KBM-7 (cell line): ENCODE measurements around the gene APOL1.
"Not testable (repeated sequence)": the region's sequence is repeated elsewhere in the genome, so short reads cannot be mapped to it uniquely, and the experiment has no call there.

Experiments used
- DNase-seq: peaks from one replicate; pipeline ENCODE4 v3.0.0-alpha.2; 2015
- in situ Hi-C: fragments of 300-500 bp; cut with MboI; formaldehyde crosslinking; loops from 2 replicates; pipeline ENCODE4 v1.14.3; 2020; ENCODE audit warnings: low sequenced_read_pairs, low pct_unique_long_range_greater_than_20kb, mixed read lengths

The APOL1 gene

DNA sequence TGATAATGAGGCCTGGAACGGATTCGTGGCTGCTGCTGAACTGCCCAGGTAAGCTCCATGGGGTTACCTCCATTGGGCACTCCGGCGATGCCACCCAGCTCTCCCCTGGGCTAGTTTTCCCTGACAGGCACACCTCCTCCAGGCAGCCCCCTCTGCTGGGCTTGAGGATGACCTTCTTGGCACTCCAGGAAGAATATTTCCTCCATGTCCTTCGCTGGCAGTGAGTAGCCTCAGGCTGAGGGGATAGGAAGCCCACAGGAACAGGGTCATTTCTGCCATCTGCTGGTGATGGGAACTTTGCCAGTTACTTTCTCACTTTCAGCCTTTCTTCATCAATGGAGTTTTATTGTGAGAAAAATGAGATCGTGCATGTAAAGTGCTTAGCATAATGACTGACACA is 8.7 kb downstream of the APOL1 start:
- in situ Hi-C loops, DNase-seq: not testable (repeated sequence)

DNA sequence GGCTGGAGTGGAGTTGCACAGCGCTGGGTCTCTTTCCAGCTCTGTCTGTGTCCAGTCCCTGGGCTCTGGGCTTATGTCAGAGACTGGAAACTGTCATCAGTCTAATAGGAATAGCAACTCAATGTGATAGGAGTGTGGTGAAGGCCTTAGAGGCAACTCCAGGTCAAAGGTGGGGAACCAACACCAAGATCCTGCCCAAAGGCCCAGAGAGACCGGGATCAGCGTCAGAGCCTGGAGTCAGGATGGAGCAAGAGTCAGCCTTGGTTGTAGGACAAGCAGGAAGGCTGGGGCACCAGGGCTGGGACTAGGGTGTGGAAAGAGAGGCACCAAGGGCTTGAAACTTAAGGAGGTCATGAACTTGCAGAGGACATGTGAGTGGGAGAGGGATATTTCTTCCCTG is 9.4 kb downstream of the APOL1 start:
- in situ Hi-C loops, DNase-seq: not testable (repeated sequence)

DNA sequence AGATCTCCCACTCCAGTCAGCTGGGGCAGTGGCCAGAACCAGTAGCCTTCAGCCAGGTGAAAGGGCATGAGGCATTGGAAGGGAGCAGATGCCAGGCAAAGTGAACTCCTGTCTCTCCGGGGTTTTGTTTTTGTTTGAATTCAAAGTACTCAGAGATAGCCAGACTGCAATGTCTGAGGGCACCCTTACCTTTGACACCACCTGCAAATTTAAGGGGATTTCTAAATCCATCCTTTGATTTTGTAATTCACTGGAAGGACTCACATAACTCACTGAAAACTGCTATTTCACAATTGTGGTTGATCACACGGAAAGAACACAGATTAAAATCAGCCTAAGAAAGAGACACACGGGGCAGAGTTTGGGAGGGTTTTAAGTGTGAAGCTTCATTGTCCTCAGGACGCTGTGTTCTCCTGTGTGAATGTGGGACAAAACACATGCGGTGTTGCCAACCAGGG is 10.3 kb downstream of the APOL1 start:
- in situ Hi-C loops = not testable (repeated sequence)

DNA sequence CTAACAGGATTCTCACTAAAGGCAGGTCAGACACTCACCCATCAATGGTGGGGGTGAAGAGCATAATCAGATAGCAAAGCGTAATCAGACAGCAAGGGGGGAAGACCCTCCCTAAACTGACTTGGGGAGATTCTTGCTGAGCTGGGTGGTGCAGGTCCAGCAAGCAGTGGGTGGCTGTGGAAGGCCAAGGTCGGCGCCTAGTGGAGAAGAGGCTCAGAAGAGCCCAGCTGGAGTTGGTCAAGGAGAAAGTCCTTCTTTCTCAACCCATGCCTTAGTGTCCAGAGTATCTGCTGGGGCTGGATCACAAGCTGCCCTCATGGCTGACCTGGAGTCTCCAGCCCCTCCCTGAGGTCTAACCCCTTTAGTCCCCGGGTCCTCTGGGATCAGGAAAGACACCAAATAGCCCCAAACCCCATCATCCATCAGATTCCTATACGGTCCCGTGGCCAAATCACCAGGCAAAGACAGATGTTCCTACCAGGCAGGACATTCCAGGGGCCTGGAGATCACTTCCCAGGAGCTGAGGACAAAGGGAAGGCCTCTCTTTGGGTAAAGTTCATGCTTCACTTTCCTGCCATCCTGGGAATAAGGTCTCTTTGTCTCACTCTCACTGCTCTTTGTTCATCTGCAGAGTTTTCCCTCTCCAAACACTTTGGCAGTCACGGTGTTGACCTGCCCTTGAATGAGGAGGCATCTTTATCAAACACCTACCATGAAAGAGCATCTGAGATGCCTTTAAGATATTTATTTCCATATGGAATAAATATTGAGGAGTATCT is 11.1 kb downstream of the APOL1 start:
- DNase-seq, in situ Hi-C loops: not testable (repeated sequence)

More for the DNA sequence above, 10.3 kb downstream of the APOL1 start:
- not testable (repeated sequence) for DNase-seq

DNA sequence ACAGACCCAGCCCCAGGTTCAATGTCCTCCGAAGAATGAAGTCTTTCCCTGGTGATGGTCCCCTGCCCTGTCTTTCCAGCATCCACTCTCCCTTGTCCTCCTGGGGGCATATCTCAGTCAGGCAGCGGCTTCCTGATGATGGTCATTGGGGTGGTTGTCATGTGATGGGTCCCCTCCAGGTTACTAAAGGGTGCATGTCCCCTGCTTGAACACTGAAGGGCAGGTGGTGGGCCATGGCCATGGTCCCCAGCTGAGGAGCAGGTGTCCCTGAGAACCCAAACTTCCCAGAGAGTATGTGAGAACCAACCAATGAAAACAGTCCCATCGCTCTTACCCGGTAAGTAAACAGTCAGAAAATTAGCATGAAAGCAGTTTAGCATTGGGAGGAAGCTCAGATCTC is 14.1 kb downstream of the APOL1 start:
- no peak for DNase-seq

DNA sequence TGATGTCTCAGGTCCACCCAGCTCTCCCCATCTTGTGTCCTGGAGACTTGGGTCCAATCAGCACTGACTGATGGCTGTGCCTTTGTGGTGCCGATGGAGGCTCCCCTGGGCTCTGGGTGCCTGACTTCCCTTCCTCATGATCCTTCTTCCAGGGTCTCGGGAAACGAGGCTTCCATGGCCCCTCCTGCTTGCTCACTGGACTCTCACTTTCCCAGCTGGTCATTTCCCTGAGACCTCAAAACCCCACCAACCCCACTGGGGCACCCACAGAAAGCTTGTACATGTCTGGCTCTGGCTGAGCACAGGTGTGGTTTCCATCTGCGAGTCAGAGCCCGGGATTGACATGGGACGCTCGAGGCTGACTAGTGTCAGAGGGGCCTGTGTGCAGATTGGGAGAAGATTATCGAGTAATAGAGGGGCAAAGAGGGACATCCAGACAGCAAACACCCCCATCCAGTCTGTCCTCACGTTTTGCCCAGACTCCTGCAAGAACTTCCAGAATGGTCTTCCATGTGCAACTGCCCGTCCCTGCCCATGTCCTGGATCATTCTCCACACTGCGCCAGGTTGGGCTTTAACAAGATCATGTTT is 15.1 kb downstream of the APOL1 start:
- DNase-seq = no peak
- in situ Hi-C loops = no loop called here

More for the DNA sequence above, 14.1 kb downstream of the APOL1 start:
- in situ Hi-C loops = no loop called here

DNA sequence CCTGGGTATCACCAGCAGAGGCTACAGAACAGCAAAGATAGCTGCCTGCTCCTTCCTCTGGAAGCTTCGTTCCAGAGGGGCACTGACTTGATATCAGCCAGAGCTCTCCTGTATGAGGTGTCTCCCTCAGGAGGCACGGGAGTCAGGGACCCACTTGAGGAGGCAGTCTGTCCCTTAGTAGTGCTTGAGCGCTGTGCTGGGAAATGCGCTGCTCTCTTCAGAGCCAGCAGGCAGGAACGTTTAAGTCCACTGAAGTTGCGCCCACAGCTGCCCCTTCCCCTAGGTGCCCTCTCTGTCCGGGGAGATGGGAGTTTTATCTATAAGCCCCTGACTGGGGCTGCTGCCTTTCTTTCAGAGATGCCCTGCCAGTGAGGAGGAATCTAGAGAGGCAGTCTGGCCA is 18.3 kb downstream of the APOL1 start:
- DNase-seq, in situ Hi-C loops: not testable (repeated sequence)

DNA sequence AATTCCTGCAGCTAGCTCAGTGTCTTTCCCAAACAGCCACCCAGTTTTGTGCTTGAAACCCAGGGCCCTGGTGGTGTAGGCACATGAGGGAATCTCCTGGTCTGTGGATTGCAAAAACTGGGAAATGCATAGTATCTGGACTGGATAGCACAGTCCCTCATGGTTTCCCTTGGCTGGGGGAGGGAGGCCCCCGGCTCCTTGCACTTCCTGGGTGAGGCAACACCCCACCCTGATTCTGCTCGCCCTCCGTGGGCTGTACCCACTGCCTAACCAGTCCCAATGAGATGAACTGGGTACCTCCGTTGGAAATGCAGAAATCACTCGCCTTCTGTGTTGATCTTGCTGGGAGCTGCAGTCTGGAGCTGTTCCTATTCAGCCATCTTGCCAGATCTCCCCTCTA is 19.0 kb downstream of the APOL1 start:
- DNase-seq, in situ Hi-C loops: not testable (repeated sequence)

DNA sequence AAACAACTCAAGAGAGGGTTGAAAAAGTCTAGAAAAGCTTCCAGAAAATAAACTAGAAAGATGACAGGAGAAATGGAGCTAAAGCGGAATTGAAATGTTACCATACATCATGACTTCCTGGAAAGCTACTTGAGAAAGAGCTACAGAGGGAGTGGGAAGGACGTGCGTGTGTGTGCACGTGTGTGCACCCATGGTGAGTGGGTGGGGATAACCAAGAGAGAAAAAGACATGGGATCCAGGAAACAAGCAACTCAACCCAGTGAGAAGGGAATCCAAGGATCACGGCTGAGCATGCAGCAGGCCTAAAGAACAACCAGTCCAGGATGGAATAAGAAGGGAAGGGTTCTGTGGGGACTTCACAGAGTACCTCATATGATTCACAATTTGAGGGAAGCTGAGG is 21.6 kb downstream of the APOL1 start:
- DNase-seq = no peak
- in situ Hi-C loops = no loop called here

DNA sequence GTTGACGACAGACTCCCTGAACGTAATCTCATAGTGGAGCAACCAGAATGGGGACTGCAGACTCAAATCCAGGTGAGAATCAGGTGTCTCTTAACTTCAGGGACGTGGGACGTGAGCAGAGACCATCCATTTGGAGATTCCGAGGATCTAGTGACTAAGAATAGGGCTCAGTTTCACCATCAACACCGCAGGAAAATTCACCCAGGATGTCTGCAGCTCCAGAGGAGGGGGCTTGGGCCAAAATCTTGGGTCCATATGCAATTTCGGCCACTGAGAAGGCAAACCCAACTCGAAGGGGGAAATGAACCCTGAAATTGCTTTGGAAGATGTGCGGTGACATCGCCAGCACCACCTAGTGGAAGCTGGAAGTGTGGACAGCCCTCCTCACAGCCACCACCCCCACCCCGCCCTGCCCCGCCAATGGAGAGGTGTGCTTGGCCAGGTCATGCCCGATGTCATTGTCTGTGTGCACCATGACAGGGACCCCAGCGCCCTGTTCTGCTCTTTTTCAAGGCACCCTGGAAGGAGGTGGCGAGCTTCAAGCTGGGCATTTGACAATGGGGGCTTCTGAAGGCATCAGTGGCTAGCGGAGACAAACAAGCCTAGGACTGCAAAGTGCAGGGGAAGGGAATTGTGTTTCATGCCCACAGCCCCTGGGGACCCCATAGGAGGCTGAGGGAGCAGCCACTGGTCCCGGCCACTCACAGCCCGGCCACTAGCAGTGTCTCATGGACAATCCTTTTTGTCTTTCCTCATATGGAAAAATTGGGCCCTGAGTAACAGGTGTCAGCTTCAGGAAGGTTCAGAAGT is 24.8 kb downstream of the APOL1 start:
- DNase-seq = peak; percentile 72

DNA sequence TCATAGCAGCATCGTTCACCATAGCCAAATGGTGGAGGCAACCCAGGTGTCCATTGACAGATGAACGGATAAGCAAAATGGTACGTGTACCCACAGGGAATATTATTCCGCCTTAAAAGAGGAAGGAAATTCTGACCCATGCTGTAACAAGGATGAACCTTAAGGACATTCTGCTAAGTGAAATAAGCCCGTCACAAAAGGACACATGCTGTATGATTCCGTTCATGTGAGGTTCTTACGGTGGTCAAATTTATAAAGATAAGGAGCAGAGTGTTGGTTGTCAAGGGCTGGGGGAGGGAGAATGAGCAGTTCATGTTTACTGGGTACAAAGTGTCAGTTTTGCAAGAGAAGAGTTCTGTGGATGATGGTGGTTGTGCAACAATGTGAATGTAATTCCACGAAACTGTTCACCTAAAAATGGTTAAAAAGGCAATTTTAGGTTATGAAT is 26.3 kb downstream of the APOL1 start:
- DNase-seq = peak; percentile 68
- in situ Hi-C loops = no loop called here

More for the DNA sequence above, 24.8 kb downstream of the APOL1 start:
- in situ Hi-C loops = no loop called here

DNA sequence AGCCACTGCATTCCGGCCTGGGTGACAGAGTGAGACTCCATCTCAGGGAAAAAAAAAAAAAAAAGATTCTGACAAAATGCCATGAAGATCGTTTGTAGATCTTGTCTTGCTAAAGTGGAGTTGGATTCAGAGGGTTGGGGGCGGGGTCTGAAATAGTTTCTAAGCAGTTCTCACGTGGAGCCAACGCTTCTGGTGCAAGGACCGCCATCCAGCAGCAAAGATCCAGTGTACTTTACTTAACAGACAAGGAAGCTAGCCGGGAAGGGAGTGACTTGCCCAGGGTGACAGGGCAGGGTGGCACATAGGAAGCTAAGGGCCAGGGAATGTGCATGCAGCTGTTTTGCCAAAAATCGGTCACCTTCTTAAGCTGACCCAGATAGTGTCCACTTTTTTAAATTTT is 27.4 kb downstream of the APOL1 start:
- in situ Hi-C loops = no loop called here
- no peak for DNase-seq

DNA sequence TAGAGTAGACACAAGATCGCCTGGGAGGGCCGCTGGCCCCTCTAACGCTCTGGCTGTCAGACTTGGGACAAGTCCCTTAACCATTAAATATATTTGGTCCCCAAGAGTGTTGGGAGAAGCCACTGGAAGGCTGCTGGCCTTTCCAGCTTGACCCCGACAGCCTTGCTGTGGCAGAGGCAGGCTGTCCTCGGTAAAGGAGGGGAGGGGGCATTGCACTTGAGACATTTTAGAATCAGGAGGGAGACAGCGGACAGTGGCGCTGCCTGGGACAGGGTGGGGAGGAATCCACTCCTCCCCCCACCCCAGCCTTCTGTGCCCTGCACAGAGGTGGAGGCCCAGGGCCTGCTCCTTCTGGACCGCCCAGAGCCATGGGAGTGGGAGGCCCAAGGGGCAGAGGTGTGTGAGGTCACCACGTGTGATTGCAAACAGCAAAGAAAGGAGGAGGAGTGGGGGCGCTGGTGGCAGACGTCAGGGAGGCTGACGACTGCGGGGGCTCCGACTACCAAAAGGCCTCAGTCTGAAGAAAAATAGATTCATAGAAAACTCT is 28.9 kb downstream of the APOL1 start:
- DNase-seq = no peak
- in situ Hi-C loops = no loop called here

DNA sequence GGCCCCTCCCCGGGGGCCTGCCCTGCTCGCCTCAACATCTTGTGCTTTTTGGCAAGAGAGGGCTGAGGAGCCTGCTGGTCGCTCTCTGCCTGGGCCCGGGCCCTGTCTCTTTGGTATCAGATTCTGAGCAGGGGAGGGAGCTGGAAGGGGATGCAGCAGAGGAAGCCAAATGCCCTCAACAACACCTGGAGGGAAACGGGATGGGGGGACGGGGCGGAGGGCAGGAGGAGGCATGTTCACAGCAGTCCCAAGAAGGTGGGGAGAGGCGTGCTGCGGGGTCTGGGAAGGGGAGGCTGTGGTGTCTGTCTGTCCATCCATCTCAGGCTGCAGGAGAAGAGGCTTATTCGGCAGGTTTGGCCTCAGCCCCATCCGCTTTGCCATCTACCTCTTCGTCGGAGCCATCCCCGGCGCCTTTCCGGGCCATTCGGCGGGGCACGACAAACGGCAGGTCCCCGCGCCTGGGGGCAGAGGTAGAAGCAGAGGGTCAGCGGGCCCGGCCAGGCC is 29.4 kb downstream of the APOL1 start:
- DNase-seq = no peak
- in situ Hi-C loops = no loop called here

DNA sequence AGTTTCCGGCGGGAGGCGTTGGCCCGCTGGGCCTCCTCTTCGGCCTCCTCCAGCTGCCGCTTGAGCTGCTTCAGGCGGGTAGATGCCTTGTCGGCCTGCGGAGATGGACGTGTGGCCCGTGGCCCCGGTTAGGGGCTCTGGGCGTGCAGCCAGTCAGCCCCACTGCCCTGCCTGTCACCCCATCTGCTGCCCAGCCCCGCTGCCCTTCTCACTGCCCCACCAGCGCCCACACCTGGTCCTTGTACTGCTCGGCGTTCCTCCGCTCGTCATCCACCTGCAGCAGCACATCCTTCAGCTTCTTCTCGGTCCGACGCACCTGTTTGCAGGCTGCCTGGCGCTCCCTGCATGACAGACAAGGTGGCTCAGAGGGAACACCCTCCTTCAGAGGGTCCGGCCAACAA is 31.2 kb downstream of the APOL1 start:
- in situ Hi-C loops = no loop called here

DNA sequence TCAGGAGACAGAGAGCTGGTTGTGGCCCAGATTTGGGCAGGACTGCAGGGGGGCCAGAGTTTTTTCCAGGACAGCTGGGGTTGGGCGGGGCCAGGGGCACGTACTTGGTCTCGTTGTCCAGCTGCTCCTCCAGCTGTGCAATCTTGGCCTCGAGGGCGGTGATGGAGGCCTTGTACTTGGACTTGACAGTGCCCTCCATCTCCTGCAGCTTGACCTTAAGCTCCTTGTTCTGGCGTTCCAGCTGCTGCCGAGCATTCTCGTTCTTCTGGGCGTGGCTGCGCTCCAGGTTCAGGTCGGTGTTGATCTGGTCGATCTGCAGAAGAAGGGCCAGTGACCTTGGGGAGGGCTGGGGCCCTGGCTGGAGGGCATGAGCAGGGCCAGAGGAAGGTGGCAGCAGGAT is 32.1 kb downstream of the APOL1 start:
- in situ Hi-C loops = no loop called here
- no peak for DNase-seq

More for the DNA sequence above, 31.2 kb downstream of the APOL1 start:
- no peak for DNase-seq

DNA sequence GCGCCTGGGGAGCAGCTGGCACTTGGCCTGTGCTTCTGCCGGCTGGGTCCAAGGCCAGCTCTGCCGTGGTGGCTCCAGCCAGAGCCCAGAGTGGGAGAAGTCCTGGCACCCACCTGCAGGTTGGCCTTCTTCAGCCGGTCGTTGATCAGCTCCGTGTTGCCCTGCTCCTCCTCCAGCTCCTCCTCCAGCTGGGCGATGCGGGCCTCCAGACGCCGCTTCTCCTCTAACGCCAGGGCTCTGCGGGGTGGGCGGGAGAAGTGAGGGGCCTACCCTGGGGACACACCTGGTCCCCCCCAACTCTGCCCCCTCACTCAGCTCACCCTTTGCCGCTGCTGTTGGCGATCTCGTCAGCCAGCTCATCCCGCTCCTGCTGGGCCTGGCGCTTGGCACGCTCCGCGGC is 32.6 kb downstream of the APOL1 start:
- no peak for DNase-seq
- in situ Hi-C loops = no loop called here

DNA sequence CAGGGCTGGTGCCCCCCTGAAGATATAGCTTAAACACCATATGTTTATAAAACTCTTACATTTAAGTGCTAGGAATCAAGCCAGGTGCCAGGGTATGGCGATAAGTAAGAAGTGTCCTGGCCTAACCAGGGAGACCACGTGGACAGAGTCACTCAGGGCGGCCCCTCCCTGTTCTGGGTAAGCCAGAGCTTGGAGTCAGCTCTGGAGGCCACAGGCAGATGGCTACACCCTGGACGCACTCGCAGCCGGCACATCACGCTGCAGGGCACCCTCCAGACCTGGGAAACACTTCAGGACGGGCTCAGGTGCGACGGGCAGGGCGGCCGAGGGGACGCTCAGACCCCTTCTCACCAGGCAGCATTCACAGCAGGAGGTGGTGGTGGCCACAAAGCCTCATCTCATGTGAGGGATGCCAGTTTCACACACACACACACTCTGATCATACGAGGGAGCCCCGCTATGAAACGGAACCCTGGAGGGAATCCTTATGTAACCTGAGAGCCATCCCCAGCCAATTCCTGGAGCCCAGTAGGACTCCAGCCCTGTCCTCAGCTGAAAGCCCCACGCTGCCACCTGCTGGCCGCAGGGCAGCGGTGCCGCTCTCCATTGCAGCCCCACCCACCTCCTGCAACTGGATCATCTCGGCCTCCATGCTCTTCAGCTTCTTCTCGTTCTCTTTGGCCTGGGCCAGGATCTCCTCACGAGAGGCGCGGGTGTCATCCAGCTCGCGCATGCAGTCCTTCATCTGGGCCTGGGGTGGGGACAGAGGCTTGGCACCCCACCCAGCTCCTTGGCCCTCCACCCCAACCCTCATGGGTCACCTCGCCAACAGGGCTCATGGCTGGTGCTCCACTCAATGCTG is 33.4 kb downstream of the APOL1 start:
- in situ Hi-C loops = no loop called here
- peak; percentile 88 for DNase-seq
